GM18526 (cell line): ENCODE measurements around the gene NTM.

ENCODE experiments used
- POLR2A ChIP-seq: IDR thresholded peaks from 3 replicates; pipeline ENCODE4 v1.6.1; 2011; ENCODE audit not compliant: insufficient read length; ENCODE audit errors: extremely low read depth

Gene NTM

DNA sequence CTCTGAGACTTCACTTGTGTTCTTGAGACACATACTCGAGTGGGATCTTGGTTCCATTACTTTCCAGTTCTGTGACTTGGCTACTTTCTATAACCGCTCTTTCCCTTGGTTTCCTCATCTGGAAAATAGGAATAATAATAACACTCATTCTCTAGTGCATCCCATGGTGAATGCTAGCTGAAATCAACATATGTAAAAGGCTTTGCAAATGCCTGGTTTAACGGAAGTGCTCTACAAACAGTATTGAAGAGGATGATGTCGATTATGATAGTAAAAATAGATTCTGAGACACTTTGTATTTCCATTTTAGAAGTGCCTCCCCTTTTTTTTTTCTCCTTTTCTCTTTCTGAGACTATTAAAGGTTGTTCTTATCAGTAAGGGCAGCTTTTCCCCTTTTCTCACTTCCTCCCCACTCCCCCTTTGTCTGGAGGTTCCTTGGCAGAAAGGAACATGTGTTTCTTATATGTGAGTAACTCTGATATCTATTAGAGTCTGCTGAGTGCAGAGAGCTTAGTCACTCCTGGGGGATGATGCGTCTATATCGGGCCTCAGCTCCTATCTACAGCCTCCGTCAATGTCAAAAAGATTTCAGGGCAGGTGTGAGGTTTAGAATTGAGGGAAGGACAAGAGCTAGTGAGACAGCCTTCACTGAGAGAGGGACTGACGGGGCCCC, 489.3 kb downstream of the NTM start:
- TF ChIP-seq POLR2A = no peak

DNA sequence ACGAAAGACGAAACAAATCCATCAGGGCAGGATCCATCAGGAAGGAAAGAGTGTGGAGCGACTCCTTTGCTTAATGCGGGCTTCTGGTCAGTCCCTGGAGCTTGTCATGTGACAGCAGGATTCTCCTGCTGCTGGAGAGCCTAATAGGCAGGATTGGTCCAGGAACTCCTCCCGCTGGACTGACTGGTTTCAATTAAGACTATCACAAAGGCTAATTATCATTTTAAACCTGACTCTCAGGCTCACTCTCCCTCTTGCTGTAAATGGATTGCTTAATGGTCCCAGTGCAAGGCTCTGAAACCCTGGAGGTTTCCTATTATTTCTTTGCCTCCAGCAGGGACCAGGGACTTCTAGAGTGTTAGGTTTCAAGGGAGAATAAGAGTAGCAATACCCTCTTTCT, 493.8 kb downstream of the NTM start:
- TF ChIP-seq POLR2A = no peak

DNA sequence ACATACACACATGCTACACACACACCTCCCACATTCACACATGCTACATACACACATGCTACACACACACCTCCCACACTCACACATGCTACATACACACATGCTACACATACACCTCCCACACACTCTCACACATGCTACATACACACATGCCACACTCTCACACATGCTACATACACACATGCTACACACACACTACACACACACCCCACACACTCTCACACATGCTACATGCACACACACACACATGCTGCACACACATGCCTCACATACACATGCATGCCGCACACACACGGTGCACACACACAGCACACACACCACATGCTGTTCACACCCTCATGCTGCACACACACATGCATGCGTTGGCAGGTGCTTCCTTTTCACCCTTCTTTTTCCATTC, 495.4 kb downstream of the NTM start:
- no peak for TF ChIP-seq POLR2A

DNA sequence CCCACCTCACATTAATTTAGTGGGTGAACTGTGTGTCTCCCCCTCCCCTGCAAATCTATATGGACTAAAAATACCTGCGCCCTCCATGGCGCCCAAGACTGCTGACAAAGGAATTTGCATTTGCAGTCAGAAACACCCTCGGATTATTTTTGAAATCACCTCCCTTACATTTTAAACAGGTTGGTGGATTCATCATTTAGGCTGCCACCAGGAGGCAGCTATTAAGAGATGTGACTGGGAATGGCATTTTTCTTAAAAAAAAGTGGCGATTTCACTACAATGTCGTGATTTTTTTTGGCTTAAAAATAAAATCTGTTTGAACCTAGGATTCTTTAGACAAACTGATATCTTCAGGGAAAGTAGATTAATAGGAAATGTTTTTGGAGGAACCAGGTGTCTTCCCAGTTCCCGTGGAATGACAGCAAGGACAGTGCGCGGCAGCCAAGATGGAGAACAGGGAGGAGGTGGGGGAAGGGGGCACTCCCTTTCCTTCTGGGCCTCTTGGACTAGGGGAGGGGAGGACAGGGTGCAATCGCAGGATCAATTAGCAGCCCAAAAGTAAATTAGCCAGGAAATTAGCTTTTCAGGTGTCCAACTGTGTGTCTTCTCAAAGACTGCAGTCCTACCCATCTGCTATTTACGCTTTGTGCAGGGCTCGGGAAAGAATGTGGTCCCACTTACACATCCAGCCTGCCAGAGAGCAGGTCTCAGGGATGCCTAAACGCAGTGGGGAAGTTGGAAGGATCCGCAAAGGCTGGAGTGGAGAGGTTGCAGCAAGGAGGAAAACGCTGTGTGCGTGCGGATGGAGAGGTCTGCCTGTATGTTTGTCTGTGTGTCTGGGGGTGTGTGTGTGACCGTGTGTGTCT, 496.4 kb downstream of the NTM start:
- TF ChIP-seq POLR2A = no peak

DNA sequence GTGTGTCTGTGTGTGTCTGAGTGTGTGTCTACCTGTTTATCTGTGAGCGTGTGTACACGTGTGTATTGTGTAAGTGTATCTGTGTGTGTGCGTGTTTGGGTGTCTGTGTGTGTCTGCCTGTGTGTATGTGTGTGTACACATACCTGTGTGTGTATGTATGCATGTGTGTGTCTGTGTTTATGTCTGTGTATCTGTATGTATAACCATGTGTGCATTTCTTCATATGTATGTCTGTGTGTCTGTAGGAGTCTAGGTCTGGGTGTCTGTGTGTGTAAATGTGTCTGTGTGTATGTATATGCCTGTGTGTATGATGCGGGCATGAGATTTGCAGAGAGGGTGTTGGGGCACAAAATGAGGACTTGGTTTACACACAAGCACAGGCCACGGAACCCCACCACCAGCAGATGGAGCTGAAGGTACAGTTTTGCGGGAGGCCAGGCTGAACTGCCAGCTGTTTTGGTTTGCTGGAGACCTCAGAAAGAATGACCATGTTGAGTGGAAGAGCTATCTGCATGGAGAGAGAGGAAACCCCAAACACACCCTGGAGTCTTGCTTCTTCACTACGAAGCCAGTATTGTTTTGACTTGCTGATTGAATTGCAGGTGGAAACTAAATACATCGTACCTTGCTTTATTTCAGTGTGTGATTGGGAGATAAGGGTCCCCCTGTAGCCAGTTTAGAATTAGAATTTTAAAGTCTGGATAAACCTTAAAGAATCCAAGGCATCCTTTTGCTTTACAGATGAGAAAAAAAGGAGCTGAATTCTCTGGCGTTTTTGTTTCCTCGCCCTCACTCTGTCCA, 497.2 kb downstream of the NTM start:
- no peak for TF ChIP-seq POLR2A

DNA sequence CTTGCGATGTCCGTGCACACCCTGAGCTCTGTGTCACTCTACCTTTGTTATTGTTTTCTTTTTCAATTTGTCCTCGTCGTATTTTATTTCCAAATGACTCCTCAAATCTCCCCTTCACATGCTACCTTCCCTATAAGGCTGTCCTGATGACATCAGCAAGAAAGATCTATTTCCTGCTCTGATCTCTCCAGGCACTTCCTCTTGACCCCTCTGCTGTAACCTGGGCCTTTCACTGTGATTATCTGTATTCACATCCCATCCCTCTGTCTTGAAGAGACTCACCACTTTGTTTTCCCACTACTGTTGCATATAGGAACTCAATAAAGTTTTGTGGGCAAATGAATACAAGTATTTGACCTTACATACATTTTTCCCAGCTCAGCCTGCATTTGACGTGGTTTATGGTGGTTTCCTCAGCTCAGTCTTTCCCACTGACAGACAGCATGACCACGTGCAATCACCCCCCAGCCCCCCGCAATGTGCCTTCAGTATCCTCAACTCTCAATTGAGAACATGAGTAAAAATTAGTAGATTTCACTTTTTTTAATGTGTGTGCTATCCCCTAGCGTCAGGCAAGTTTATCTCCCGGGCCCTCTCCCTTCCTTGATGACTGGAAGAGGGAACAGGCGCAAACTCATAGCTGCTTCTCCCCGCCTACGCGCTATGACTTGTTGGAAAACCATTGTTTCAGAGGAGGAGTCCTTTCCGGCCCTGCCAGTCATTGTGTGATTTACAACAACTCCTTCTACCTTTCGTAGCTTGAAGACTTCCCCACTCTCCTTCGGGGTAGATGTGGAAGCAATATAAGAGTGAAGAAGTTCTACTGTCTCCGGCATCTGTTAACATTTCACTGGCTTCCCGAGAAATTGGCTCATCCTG, 498.5 kb downstream of the NTM start:
- no peak for TF ChIP-seq POLR2A

DNA sequence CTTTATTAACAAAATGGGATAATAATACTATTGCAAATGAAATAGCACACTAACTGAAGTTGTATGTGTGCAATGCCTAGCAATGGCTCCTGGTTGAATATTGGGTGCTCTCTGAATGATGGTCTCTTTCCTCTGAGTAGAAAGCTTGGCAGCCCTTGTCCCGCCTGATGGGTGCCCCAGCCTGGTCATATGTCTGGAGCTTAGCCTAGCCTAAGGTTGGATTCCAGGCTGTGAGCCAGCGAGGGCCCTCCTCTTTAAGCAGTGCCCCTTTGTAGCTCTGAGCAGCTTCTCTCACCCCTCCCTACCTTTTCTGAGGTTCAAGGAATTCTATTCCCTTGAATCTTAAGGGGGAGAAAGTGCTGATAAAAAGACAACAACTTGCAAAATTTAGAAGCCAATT, 499.9 kb downstream of the NTM start:
- TF ChIP-seq POLR2A = no peak

DNA sequence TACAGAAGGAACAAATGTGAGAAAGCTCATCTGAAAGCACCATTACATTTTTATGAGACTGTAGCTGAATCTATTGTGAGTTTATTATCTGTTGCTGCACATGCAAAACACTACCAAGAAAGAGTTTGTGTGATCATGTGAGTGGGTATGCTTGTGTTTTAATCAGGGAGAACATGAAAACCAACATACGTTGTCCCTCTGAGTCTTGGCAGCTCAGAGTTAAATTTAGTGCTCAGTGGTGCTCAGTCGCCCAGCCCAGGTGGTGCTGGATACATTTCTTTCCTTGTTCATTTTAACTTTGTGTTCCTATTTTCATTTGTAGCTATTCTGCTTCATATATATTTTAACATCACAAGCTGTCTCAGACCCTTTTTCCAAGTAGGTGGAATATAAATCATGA, 500.6 kb downstream of the NTM start:
- no peak for TF ChIP-seq POLR2A

DNA sequence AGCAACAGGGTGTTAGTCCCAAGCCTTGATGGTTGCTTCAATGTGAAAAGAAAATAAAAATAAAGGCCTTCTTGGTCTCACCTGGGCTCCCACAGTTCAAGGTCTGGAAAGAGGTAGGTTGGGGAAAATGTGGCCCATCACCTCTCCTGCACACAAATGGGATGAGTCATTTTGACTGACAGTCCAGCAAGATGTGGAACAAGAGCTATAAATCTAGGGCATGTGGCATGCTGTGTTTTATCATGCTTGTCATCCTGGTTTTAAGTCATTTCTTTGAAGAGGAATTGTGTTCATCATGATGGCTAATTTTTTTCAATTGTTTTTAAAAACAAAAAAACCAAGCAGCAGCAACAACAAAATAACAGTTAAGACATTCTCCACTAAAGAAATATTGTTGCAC, 503.7 kb downstream of the NTM start:
- TF ChIP-seq POLR2A = no peak

DNA sequence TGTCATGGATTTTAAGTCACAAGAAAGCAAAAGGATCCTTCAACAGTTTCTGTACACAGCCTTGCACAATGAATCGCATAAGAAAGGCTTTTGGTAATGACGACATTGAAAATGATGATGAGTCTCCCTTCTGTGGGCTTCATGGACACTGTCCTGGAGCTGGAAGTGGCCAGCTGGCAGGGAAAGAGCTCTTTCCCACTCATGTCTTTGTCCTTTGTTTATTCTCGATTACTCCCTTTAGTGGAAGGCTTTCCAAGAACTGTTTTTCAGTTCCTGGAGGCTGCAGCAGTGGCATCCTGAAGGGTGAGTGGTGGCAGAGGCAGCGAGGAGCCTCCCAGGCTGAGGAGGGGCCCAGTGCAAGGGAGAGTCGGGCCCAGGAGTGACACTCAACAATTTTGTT, 505.2 kb downstream of the NTM start:
- no peak for TF ChIP-seq POLR2A

DNA sequence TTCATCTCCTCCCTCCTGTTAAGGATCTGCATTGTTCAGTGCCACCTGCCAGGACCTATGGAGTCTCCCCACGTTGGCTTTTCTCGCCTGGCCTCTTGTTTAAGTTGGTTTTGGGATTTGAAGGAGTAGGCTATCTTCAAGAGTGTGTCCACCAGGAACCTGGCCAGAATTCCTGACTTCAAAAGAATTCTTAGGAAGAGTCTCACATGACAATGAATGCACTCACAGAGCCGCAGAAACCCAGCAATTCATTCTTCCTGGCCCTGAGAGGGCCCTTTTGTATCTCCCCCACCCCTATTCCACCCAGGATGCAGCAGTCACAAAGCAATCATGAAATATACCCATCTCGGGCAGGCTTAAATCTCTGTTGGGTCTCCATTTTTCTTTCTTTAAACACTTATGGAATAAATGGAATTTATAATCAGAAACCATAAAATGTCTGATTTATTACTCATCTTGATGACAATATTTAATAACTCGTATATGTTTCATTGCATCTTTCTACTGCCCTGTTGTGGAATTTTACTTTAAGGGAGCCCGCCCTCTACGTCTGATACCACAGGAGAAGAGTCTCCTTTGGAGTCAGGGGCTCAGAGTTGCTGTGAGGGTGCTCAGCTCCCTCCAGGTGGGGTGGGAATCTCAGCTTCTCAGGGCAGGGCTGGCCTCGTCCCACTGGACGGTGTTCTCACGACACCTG, 507.0 kb downstream of the NTM start:
- no peak for TF ChIP-seq POLR2A

DNA sequence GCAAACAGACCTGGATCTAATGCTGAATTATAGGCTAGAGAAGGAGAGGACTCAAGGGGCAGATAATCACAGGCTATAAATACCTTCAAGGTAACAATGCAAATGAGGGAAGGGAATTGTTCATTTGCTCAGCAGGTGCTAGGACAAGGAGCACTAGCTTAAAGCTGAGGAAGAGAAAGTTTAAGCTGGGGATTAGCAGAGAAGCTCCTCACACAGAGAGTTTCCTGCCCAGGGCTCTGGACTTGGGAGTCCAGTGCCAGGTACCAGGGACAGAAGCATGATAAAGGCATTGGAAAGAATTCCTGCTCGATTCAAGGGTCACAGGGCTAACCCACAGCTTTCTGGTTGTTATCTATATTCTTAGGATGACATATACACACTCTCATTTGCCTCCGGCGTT, 509.9 kb downstream of the NTM start:
- no peak for TF ChIP-seq POLR2A

DNA sequence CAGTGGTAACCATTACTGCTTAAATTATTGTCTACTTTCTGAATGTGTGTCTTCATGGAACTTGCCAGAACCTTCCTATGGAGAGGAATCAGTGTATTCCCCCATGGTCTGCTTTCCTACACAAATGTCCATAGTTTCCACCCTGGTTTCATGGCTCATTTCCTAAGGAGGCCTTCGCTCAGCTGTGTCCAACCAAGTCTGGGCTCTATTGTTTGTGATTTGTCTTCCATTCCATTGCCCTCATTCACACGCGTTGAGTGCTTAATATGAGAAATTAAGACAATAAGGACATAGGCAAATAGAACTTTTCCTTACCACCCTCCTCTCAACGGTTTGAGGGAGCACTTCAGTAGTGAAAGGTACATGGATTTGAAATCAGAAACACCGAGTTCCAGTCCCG, 510.6 kb downstream of the NTM start:
- no peak for TF ChIP-seq POLR2A

DNA sequence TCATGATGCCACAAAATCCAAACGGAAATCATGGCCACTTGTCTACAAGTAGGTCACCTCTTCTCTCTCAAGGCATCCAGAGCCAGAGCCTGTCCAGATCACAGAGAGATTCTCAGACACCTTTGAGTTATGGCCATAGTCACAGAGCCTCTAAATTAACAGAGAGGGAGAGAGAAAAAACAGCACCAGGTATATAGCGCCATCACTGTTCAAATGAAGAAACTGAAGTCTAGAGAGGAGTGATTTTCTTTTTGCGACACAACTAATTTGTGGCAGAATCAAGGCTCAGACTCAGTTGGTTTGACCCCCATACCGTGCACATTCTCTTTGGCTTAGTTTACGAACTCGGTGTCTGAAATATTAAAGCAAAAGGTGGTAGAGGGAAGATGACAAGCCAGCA, 512.9 kb downstream of the NTM start:
- no peak for TF ChIP-seq POLR2A
